Measurements from ENCODE around the gene TMEM14C. TPM values are rescaled to one million over a fixed set of nuclear protein-coding genes. Genes with fewer than 3 reads are reported as not detected.

The TMEM14C gene
- polyA plus RNA-seq, 2 of the 4 experiments (the other 2 are of a cell fraction): 152 to 230 TPM

GRCh38 chr6:10687582-10687981, 35.3 kb upstream of the TMEM14C start:
- H3K9me3 ChIP-seq: no peaks in the 10 kb centered on the region
- ChIA-PET CTCF (no interaction called here), POLR2A (no interaction called here)
- 53% methylated on average over 6 of the region's 6 CpGs for WGBS (ENCODE audit: missing lambda C conversion rate)
- no peaks in the 10 kb centered on the region for H3K4me1 ChIP-seq
- no peak overlapping the region for H3K4me3 ChIP-seq
- no peak overlapping the region for H3K4me2 ChIP-seq
- TF ChIP-seq, protein P1, sequence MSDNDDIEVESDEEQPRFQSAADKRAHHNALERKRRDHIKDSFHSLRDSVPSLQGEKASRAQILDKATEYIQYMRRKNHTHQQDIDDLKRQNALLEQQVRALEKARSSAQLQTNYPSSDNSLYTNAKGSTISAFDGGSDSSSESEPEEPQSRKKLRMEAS (IDR thresholded peaks at IDR 0.05): no peak
- no peak for TF ChIP-seq EHMT2 (IDR thresholded peaks at IDR 0.05; ENCODE audit: low read depth)
- TF ChIP-seq ZNF302 (CRISPR knock-in tag; IDR thresholded peaks at IDR 0.05): no peak
- TF ChIP-seq RFX5 (IDR thresholded peaks at IDR 0.05): no peak
- TF ChIP-seq MYC (IDR thresholded peaks at IDR 0.05; ENCODE audit: borderline replicate concordance, low read length): no peak
- TF ChIP-seq RCOR1 (IDR thresholded peaks at IDR 0.05; ENCODE audit: low read depth, low read length): no peak
- TF ChIP-seq, protein P2, sequence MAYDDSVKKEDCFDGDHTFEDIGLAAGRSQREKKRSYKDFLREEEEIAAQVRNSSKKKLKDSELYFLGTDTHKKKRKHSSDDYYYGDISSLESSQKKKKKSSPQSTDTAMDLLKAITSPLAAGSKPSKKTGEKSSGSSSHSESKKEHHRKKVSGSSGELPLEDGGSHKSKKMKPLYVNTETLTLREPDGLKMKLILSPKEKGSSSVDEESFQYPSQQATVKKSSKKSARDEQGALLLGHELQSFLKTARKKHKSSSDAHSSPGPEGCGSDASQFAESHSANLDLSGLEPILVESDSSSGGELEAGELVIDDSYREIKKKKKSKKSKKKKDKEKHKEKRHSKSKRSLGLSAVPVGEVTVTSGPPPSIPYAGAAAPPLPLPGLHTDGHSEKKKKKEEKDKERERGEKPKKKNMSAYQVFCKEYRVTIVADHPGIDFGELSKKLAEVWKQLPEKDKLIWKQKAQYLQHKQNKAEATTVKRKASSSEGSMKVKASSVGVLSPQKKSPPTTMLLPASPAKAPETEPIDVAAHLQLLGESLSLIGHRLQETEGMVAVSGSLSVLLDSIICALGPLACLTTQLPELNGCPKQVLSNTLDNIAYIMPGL (CRISPR knock-in tag; IDR thresholded peaks at IDR 0.05; ENCODE audit: borderline replicate concordance): no peak
- no peak for TF ChIP-seq ZFP36 (IDR thresholded peaks at IDR 0.05; ENCODE audit: borderline replicate concordance, partially characterized antibody)
- TF ChIP-seq FOXS1 (CRISPR knock-in tag; IDR thresholded peaks at IDR 0.05): no peak
- no peak for TF ChIP-seq CTCF (IDR thresholded peaks at IDR 0.05)
- no peak for TF ChIP-seq CBX2 (IDR thresholded peaks at IDR 0.05; ENCODE audit: borderline replicate concordance, low read depth)
- TF ChIP-seq JUN (IDR thresholded peaks at IDR 0.05): no peak
- TF ChIP-seq HES2 (IDR thresholded peaks at IDR 0.05): no peak
- TF ChIP-seq NPAS2 (CRISPR knock-in tag; IDR thresholded peaks at IDR 0.05; ENCODE audit: borderline replicate concordance): no peak
- no peak for TF ChIP-seq PHF8 (IDR thresholded peaks at IDR 0.05; ENCODE audit: borderline replicate concordance, low read depth)
- no peak for TF ChIP-seq MAZ (IDR thresholded peaks at IDR 0.05; ENCODE audit: borderline replicate concordance, low read depth, low read length)
- TF ChIP-seq RAD21 (conservative IDR thresholded peaks at IDR 0.05 in 1 of 2, IDR thresholded peaks at IDR 0.05 in 1 of 2): no peak
- no peak for TF ChIP-seq MAFK (IDR thresholded peaks at IDR 0.05; ENCODE audit: partially characterized antibody)
- TF ChIP-seq KDM5A (IDR thresholded peaks at IDR 0.05): no peak
- no peak overlapping the region for H3K27ac ChIP-seq
- FAIRE-seq (no peak), DNase-seq (ENCODE audit: low read depth in 1 of 2, low spot score in 1 of 2) (no peak), ATAC-seq (no peak)

GRCh38 chr6:10690651-10691445, 32.0 kb upstream of the TMEM14C start:
- Histone ChIP-seq H3K27ac (no peak overlapping the region), H3K4me2 (no peak overlapping the region), H3K4me1 (peaks cover 8% of the 10 kb centered on the region), H3K4me3 (no peak overlapping the region), H3K9me3 (no peaks in the 10 kb centered on the region)
- 89% methylated on average over 15 of the region's 15 CpGs for WGBS (ENCODE audit: missing lambda C conversion rate)
- DNase-seq (ENCODE audit: low read depth in 1 of 2, low spot score in 1 of 2) (no peak), FAIRE-seq (no peak), ATAC-seq (no peak)
- TF ChIP-seq HEYL (CRISPR knock-in tag; IDR thresholded peaks at IDR 0.05): no peak
- no peak for TF ChIP-seq FOSB (CRISPR knock-in tag; IDR thresholded peaks at IDR 0.05)
- no peak for TF ChIP-seq CHD4 (IDR thresholded peaks at IDR 0.05; ENCODE audit: borderline replicate concordance)
- TF ChIP-seq HES2 (IDR thresholded peaks at IDR 0.05): no peak
- ChIA-PET CTCF (interaction anchor here (0.6 to 1.6 kb wide), 4 partner anchors 57 to 213 kb away, joined by 3 to 5 read pairs (median 4); partner anchors contain the start of gene TMEM14B), POLR2A (no interaction called here)

Data from A549 (cell line).